Ureter (tissue), 1 donor: ENCODE measurements around the gene HELZ2. TPM values are rescaled to one million over a fixed set of nuclear protein-coding genes. Genes with fewer than 3 reads are reported as not detected.

ENCODE experiments used
- DNase-seq: peaks from one replicate; pipeline ENCODE4 v3.0.0-alpha.2; 2020; ENCODE audit warnings: low spot score
- total RNA-seq: library from RNA; stranded (reverse); gene quantifications from one replicate; pipeline ENCODE4 v1.2.4, GENCODE V29; 2023
- donor health status: DM: yes; HTN: yes; CAD: no.

The HELZ2 gene
- total RNA-seq, 1 donor from 2014 or later, result 35.6 TPM

GRCh38 chr20:63549679-63550282 is 24.3 kb downstream of the HELZ2 start:
- no peak for DNase-seq

- no peak for DNase-seq
Observed at GRCh38 chr20:63549019-63549418, 25.0 kb downstream of the HELZ2 start.

- no peak for DNase-seq
Observed at GRCh38 chr20:63548542-63548941, 25.5 kb downstream of the HELZ2 start.

GRCh38 chr20:63547725-63548480 is 26.1 kb downstream of the HELZ2 start, which contains the start of gene SRMS:
SRMS (minus strand) TSS chr20:63547749; CDS start chr20:63547463, 286 bp downstream.
- DNase-seq, result no peak

GRCh38 chr20:63546956-63547724 is 26.9 kb downstream of the HELZ2 start:
- no peak for DNase-seq

- no peak for DNase-seq
Observed at GRCh38 chr20:63546256-63546955, 27.6 kb downstream of the HELZ2 start.

- no peak for DNase-seq
Observed at GRCh38 chr20:63545814-63546213, 28.2 kb downstream of the HELZ2 start.

- DNase-seq, result no peak
Observed at GRCh38 chr20:63544958-63545516, 29.0 kb downstream of the HELZ2 start.

GRCh38 chr20:63544241-63544957 is 29.6 kb downstream of the HELZ2 start:
- DNase-seq, result no peak

- no peak for DNase-seq
Observed at GRCh38 chr20:63543733-63544132, 30.3 kb downstream of the HELZ2 start.

- no peak for DNase-seq
Observed at GRCh38 chr20:63543131-63543530, 30.9 kb downstream of the HELZ2 start.

- DNase-seq, result no peak
Observed at GRCh38 chr20:63542696-63543095, 31.3 kb downstream of the HELZ2 start.

GRCh38 chr20:63542031-63542559 is 31.9 kb downstream of the HELZ2 start:
- no peak for DNase-seq

GRCh38 chr20:63541371-63541770 is 32.7 kb downstream of the HELZ2 start:
- no peak for DNase-seq

GRCh38 chr20:63540417-63541186 is 33.4 kb downstream of the HELZ2 start:
- DNase-seq, result no peak

GRCh38 chr20:63539441-63540370 is 34.3 kb downstream of the HELZ2 start:
- no peak for DNase-seq

- DNase-seq, result no peak
Observed at GRCh38 chr20:63539092-63539430, 35.0 kb downstream of the HELZ2 start.

GRCh38 chr20:63538204-63539091 is 35.6 kb downstream of the HELZ2 start:
- DNase-seq, result peak; percentile 94
